ENCODE data around the gene ELF2.
A peak's percentile ranks its signal among the peaks of the same experiment; 100 is the strongest.

ELF2 gene

DNA sequence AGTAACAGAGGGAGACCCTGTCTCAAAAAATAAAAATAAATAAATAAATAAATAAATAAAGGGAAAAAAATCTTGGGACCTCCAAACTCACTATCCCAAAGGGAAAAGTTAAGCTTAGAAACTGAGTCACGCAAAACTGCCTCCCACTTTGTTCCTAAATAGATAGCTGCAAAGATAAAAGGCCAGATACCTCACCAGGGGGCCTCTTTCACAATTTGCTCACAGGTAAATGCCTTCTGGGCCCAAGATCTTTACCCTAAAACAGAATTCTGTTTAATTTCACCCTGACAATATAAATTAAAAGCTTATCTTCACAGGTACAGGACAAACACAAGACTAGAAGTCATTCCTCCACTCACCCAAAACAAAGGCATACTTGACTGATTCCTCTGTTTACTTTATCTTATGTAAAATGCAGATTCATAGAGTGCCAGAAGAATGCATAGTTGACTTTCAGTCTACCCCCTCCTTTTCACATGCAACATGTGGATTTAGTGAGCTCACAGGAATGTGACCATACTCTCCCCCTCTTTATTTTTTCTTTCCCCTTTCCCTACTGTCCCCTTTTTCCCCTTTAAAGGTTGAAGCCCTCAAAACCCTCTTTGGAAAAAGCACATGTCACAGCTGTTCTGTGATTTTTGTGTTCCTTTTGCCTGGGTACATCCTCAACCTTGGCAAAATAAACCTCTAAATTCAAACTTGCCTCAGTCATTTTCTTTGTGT, 23.4 kb downstream of the ELF2 start (continued):
- TF ChIP-seq, protein P1, sequence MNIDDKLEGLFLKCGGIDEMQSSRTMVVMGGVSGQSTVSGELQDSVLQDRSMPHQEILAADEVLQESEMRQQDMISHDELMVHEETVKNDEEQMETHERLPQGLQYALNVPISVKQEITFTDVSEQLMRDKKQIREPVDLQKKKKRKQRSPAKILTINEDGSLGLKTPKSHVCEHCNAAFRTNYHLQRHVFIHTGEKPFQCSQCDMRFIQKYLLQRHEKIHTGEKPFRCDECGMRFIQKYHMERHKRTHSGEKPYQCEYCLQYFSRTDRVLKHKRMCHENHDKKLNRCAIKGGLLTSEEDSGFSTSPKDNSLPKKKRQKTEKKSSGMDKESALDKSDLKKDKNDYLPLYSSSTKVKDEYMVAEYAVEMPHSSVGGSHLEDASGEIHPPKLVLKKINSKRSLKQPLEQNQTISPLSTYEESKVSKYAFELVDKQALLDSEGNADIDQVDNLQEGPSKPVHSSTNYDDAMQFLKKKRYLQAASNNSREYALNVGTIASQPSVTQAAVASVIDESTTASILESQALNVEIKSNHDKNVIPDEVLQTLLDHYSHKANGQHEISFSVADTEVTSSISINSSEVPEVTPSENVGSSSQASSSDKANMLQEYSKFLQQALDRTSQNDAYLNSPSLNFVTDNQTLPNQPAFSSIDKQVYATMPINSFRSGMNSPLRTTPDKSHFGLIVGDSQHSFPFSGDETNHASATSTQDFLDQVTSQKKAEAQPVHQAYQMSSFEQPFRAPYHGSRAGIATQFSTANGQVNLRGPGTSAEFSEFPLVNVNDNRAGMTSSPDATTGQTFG (tag by site-specific recombination; IDR thresholded peaks at IDR 0.05; ENCODE audit: borderline replicate concordance): no peak
- TF ChIP-seq, protein P2, sequence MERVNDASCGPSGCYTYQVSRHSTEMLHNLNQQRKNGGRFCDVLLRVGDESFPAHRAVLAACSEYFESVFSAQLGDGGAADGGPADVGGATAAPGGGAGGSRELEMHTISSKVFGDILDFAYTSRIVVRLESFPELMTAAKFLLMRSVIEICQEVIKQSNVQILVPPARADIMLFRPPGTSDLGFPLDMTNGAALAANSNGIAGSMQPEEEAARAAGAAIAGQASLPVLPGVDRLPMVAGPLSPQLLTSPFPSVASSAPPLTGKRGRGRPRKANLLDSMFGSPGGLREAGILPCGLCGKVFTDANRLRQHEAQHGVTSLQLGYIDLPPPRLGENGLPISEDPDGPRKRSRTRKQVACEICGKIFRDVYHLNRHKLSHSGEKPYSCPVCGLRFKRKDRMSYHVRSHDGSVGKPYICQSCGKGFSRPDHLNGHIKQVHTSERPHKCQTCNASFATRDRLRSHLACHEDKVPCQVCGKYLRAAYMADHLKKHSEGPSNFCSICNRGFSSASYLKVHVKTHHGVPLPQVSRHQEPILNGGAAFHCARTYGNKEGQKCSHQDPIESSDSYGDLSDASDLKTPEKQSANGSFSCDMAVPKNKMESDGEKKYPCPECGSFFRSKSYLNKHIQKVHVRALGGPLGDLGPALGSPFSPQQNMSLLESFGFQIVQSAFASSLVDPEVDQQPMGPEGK (tag by site-specific recombination; IDR thresholded peaks at IDR 0.05): no peak
- no peak for TF ChIP-seq GLI2 (tag by site-specific recombination; IDR thresholded peaks at IDR 0.05; ENCODE audit: borderline replicate concordance, low read depth)
- peak; percentile 85 for TF ChIP-seq SCRT2 (tag by site-specific recombination; IDR thresholded peaks at IDR 0.05)
- TF ChIP-seq ZNF548 (tag by site-specific recombination; IDR thresholded peaks at IDR 0.05): no peak
- TF ChIP-seq, protein P3, sequence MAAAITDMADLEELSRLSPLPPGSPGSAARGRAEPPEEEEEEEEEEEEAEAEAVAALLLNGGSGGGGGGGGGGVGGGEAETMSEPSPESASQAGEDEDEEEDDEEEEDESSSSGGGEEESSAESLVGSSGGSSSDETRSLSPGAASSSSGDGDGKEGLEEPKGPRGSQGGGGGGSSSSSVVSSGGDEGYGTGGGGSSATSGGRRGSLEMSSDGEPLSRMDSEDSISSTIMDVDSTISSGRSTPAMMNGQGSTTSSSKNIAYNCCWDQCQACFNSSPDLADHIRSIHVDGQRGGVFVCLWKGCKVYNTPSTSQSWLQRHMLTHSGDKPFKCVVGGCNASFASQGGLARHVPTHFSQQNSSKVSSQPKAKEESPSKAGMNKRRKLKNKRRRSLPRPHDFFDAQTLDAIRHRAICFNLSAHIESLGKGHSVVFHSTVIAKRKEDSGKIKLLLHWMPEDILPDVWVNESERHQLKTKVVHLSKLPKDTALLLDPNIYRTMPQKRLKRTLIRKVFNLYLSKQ (tag by site-specific recombination; IDR thresholded peaks at IDR 0.05; ENCODE audit: borderline replicate concordance): no peak
- no peak for TF ChIP-seq MEIS1 (CRISPR knock-in tag; IDR thresholded peaks at IDR 0.05; ENCODE audit: borderline replicate concordance)
- TF ChIP-seq, protein P4, sequence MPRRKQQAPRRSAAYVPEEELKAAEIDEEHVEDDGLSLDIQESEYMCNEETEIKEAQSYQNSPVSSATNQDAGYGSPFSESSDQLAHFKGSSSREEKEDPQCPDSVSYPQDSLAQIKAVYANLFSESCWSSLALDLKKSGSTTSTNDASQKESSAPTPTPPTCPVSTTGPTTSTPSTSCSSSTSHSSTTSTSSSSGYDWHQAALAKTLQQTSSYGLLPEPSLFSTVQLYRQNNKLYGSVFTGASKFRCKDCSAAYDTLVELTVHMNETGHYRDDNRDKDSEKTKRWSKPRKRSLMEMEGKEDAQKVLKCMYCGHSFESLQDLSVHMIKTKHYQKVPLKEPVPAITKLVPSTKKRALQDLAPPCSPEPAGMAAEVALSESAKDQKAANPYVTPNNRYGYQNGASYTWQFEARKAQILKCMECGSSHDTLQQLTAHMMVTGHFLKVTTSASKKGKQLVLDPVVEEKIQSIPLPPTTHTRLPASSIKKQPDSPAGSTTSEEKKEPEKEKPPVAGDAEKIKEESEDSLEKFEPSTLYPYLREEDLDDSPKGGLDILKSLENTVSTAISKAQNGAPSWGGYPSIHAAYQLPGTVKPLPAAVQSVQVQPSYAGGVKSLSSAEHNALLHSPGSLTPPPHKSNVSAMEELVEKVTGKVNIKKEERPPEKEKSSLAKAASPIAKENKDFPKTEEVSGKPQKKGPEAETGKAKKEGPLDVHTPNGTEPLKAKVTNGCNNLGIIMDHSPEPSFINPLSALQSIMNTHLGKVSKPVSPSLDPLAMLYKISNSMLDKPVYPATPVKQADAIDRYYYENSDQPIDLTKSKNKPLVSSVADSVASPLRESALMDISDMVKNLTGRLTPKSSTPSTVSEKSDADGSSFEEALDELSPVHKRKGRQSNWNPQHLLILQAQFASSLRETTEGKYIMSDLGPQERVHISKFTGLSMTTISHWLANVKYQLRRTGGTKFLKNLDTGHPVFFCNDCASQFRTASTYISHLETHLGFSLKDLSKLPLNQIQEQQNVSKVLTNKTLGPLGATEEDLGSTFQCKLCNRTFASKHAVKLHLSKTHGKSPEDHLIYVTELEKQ (tag by site-specific recombination; IDR thresholded peaks at IDR 0.05; ENCODE audit: borderline replicate concordance): no peak
- TF ChIP-seq ZNF791 (tag by site-specific recombination; IDR thresholded peaks at IDR 0.05): no peak
- TF ChIP-seq ZBTB8A (tag by site-specific recombination; IDR thresholded peaks at IDR 0.05): no peak
- no peak for TF ChIP-seq ZNF324 (tag by site-specific recombination; IDR thresholded peaks at IDR 0.05)
- TF ChIP-seq PRDM1 (tag by site-specific recombination; IDR thresholded peaks at IDR 0.05): peak; percentile 68
- TF ChIP-seq MZF1 (tag by site-specific recombination; IDR thresholded peaks at IDR 0.05; ENCODE audit: borderline replicate concordance): no peak
- no peak for TF ChIP-seq ZNF140 (tag by site-specific recombination; IDR thresholded peaks at IDR 0.05)

DNA sequence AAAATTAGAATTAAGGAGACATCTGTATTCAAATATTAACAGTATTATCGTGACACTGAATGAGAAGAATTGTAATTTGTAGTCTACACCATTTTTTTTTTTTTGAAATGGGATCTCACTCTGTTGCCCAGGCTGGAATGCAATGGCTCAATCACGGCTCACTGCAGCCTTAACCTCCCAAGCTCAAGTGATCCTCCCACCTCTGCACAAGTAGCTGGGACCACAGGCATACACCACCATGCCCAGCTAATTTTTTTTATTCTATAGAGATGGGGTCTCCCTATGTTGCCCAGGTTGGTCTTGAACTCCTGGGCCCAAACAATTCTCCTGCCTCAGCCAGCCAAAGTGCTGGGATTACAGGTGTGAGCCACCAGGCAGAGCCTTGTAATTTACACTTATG, 24.8 kb downstream of the ELF2 start:
- ChIA-PET POLR2A (no interaction called here), CTCF (interaction anchor here (0.8 to 1.0 kb wide), 2 partner anchors 143 to 196 kb away, joined by 3 read pairs; no protein-coding TSS in a partner anchor)
- TF ChIP-seq ZNF121 (tag by site-specific recombination; IDR thresholded peaks at IDR 0.05): peak; percentile 84
- TF ChIP-seq, protein P5, sequence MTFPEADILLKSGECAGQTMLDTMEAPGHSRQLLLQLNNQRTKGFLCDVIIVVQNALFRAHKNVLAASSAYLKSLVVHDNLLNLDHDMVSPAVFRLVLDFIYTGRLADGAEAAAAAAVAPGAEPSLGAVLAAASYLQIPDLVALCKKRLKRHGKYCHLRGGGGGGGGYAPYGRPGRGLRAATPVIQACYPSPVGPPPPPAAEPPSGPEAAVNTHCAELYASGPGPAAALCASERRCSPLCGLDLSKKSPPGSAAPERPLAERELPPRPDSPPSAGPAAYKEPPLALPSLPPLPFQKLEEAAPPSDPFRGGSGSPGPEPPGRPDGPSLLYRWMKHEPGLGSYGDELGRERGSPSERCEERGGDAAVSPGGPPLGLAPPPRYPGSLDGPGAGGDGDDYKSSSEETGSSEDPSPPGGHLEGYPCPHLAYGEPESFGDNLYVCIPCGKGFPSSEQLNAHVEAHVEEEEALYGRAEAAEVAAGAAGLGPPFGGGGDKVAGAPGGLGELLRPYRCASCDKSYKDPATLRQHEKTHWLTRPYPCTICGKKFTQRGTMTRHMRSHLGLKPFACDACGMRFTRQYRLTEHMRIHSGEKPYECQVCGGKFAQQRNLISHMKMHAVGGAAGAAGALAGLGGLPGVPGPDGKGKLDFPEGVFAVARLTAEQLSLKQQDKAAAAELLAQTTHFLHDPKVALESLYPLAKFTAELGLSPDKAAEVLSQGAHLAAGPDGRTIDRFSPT (tag by site-specific recombination; IDR thresholded peaks at IDR 0.05): no peak

More for the DNA sequence above, 24.8 kb downstream of the ELF2 start:
- H3K36me3 ChIP-seq (ENCODE audit: control insufficient read depth in 2 of 2, insufficient read depth in 1 of 2, low read length in 2 of 2): no peaks in the 10 kb centered on the region; a peak in 1 of 3 replicates
- no peak overlapping the region for H3K27ac ChIP-seq (ENCODE audit: extremely low read depth, low read depth, low read length)
- peaks cover 4% of the 10 kb centered on the region; the same call in 1 of the 2 replicates for H3K4me1 ChIP-seq (ENCODE audit: control insufficient read depth, insufficient read depth, low read length)
- H3K4me3 ChIP-seq (ENCODE audit: low read depth, low read length): no peak overlapping the region
- H3K9me3 ChIP-seq (ENCODE audit: control insufficient read depth, insufficient read depth, low read depth, low read length): no peaks in the 10 kb centered on the region
